ENCODE results near the gene ATP8A2. TPM values are rescaled to one million over a fixed set of nuclear protein-coding genes. Genes with fewer than 3 reads are reported as not detected.

Gene ATP8A2
- total RNA-seq, 1 donor from 2014 or later: 1.9 TPM

DNA sequence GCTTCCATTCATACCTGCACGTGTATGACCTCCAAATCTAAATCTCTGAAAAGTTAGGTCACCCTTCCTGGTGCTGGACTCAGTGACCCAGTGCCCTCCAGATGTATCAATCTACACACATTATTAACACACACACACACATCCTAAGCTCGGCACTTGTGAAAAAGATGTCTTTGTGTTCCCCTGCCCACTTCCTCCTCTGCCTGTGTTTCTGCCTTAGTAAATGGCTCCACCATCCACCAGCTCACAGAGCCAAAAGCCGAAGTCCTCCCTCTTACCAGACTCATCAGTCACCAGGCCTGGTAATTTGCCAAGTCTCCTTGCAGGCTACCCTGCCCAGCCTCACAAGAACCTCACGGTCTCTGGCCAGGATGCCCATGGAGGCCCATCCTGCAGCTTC is 548.5 kb downstream of the ATP8A2 start:
- no peaks in the 10 kb centered on the region for H3K27me3 Mint-ChIP-seq (ENCODE audit: low read depth)
- H3K36me3 Mint-ChIP-seq (ENCODE audit: low read depth): no peaks in the 10 kb centered on the region
- no peak overlapping the region for H3K4me3 Mint-ChIP-seq (ENCODE audit: unreplicated experiment)

DNA sequence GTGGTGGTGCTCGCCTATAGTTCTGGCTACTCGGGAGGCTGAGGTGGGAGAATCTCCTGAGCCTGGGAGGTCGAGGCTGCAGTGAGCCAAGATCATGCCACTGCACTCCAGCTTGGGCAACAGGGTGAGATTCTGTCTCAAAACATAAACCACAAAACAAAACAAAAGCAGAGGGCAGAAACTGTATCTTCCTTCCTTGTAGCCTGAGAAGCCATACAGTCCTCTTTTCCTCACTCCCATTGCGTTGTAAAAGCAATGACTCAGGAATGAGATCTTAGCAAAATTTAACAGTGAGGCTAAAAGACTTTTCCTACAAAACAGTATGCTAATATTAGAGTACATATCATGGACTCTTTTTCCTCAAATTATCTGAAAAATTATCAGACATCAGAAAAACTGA is 549.2 kb downstream of the ATP8A2 start:
- DNase-seq (ENCODE audit: low spot score): no peak
- Mint-ChIP-seq H3K36me3 (ENCODE audit: low read depth) (no peaks in the 10 kb centered on the region), H3K4me3 (ENCODE audit: unreplicated experiment) (no peak overlapping the region), H3K4me1 (ENCODE audit: low read depth) (peaks cover 25% of the 10 kb centered on the region), H3K27ac (ENCODE audit: unreplicated experiment) (peak overlapping the region; percentile 3), H3K27me3 (ENCODE audit: low read depth) (no peaks in the 10 kb centered on the region), H3K9me3 (ENCODE audit: low read depth) (no peaks in the 10 kb centered on the region)
- TF ChIP-seq, protein P1, sequence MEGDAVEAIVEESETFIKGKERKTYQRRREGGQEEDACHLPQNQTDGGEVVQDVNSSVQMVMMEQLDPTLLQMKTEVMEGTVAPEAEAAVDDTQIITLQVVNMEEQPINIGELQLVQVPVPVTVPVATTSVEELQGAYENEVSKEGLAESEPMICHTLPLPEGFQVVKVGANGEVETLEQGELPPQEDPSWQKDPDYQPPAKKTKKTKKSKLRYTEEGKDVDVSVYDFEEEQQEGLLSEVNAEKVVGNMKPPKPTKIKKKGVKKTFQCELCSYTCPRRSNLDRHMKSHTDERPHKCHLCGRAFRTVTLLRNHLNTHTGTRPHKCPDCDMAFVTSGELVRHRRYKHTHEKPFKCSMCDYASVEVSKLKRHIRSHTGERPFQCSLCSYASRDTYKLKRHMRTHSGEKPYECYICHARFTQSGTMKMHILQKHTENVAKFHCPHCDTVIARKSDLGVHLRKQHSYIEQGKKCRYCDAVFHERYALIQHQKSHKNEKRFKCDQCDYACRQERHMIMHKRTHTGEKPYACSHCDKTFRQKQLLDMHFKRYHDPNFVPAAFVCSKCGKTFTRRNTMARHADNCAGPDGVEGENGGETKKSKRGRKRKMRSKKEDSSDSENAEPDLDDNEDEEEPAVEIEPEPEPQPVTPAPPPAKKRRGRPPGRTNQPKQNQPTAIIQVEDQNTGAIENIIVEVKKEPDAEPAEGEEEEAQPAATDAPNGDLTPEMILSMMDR (IDR thresholded peaks at IDR 0.05): no peak

More for the DNA sequence above, 548.5 kb downstream of the ATP8A2 start:
- TF ChIP-seq, protein P1 (IDR thresholded peaks at IDR 0.05): no peak
- Mint-ChIP-seq H3K9me3 (ENCODE audit: low read depth) (no peaks in the 10 kb centered on the region), H3K4me1 (ENCODE audit: low read depth) (peaks cover 25% of the 10 kb centered on the region), H3K27ac (ENCODE audit: unreplicated experiment) (no peak overlapping the region)
- no peak for DNase-seq (ENCODE audit: low spot score)

DNA sequence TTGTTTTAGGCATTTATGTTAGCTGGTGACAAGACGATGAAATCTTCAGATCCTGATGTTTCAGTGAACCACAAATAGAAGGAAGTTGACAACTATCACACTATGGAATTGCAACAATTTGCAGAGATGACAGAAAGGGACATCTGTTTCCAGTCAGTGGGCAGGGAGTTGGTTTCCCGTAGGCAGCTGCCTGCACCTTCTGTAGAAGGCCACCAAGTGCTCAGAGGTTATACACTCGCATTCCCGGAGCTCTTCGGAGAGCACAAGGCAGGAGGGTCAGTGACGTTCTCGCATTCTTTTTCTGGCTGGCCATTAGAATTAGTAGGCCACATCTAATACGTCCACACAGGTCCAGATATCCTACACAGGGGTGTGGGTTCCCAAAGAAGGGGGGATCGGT is 550.6 kb downstream of the ATP8A2 start:
- TF ChIP-seq, protein P1 (IDR thresholded peaks at IDR 0.05): no peak
- Mint-ChIP-seq H3K4me3 (ENCODE audit: unreplicated experiment) (no peak overlapping the region), H3K27ac (ENCODE audit: unreplicated experiment) (peak overlapping the region; percentile 20), H3K4me1 (ENCODE audit: low read depth) (peaks cover 25% of the 10 kb centered on the region), H3K9me3 (ENCODE audit: low read depth) (no peaks in the 10 kb centered on the region), H3K36me3 (ENCODE audit: low read depth) (no peaks in the 10 kb centered on the region), H3K27me3 (ENCODE audit: low read depth) (no peaks in the 10 kb centered on the region)
- DNase-seq (ENCODE audit: low spot score): no peak

DNA sequence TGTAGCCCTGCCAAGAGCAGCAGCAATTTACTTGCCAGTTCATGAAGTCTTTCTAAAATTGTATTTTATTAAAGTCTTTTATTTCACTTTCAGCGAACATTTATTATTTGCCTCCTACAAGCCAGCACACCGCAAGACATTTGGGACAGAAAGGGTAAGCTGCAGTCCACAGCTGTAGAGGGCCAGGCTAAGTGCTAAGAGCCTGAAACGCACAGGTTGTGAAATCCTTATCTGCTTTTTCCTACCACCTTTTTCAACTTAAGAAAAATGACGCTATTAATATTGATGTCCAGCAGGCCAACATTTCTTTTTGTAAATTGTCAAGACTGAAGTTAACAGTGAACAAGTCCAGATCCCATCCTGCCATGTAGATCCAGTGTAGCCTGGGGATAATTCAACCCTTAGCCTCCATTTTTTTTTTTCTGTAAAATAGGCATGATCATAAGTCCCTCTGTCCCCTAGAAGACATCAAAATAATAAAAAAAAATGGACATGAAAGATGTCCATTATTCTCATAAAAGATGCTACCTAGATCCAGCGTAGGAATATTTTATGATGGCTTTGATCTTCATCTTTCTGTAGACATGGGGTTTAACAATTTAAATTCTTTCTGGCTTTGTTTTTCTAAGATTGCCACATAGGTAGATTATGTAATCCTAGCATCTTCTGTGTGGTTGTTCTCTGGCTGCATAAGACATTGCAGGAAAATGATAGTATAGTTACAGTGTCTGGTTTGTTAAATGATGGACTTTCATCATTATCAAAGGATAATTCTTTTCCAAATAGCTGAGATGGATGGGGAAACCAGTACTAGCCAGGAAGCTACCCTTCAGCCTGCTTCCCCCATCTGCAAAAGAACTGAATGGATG is 551.7 kb downstream of the ATP8A2 start:
- Mint-ChIP-seq H3K9me3 (ENCODE audit: low read depth) (no peaks in the 10 kb centered on the region), H3K36me3 (ENCODE audit: low read depth) (no peaks in the 10 kb centered on the region), H3K27me3 (ENCODE audit: low read depth) (no peaks in the 10 kb centered on the region), H3K27ac (ENCODE audit: unreplicated experiment) (no peak overlapping the region), H3K4me3 (ENCODE audit: unreplicated experiment) (no peak overlapping the region), H3K4me1 (ENCODE audit: low read depth) (peaks cover 36% of the 10 kb centered on the region)
- TF ChIP-seq, protein P1 (IDR thresholded peaks at IDR 0.05): no peak
- no peak for DNase-seq (ENCODE audit: low spot score)

DNA sequence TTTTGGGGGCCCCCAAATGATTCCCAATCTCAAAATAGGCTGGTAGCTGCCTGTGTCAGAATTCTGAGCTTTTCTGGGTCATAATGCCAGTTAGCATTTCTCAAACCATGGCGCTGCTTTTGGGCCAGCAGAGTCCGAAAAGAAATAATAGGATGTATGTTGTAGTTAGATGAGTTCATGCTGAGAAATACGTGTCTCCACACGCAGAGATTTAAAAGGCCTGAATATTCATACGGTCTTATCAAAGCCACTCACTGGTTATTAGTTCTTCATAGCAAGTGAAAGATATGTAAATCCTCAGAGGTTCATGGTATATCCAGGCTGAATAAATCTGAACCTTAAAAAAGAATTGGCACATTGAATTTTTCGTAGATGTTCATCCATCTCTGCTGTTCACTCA is 555.6 kb downstream of the ATP8A2 start:
- no peak for DNase-seq (ENCODE audit: low spot score)
- Mint-ChIP-seq H3K4me3 (ENCODE audit: unreplicated experiment) (no peak overlapping the region), H3K4me1 (ENCODE audit: low read depth) (peaks cover 35% of the 10 kb centered on the region), H3K27me3 (ENCODE audit: low read depth) (no peaks in the 10 kb centered on the region), H3K9me3 (ENCODE audit: low read depth) (no peaks in the 10 kb centered on the region), H3K27ac (ENCODE audit: unreplicated experiment) (no peak overlapping the region), H3K36me3 (ENCODE audit: low read depth) (no peaks in the 10 kb centered on the region)
- TF ChIP-seq, protein P1 (IDR thresholded peaks at IDR 0.05): no peak

Data from chondrocyte (in vitro differentiated cells).